Hair follicular keratinocyte (primary cell): ENCODE measurements around the gene KHDC3L. TPM values are rescaled to one million over a fixed set of nuclear protein-coding genes. Genes with fewer than 3 reads are reported as not detected.

Experiments used
- total RNA-seq: library from RNA; depleted of rRNA; stranded (reverse); fragments of >200 nt; gene quantifications from 2 replicates; pipeline ENCODE4 v1.2.3, GENCODE V29; 2015

KHDC3L gene, protein sequence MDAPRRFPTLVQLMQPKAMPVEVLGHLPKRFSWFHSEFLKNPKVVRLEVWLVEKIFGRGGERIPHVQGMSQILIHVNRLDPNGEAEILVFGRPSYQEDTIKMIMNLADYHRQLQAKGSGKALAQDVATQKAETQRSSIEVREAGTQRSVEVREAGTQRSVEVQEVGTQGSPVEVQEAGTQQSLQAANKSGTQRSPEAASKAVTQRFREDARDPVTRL
- total RNA-seq, result not detected in 2 replicates

DNA sequence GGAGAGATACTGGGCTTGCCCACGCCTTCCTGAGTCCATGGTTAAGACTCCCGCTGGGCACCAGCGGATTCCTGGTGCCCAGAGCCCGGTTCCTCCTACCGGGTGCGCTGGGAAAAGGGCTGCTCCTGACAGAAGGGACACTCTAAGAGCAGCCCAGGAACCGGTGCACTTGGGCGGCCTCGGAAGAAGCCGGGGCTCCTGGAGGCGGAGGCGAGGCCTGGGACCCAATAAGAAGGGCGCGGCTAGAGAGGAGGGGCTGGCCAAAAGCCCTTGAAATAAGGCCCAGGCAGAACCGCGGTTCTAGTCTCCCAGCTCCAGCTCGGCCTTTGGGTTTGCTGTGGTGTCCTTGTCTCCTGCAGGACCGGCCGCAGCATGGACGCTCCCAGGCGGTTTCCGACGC is at the start of gene KHDC3L:
TSS of gene KHDC3L (plus strand) at position 301 of the 400 bp plus-strand sequence. CDS start at position 373, 72 bp downstream.

DNA sequence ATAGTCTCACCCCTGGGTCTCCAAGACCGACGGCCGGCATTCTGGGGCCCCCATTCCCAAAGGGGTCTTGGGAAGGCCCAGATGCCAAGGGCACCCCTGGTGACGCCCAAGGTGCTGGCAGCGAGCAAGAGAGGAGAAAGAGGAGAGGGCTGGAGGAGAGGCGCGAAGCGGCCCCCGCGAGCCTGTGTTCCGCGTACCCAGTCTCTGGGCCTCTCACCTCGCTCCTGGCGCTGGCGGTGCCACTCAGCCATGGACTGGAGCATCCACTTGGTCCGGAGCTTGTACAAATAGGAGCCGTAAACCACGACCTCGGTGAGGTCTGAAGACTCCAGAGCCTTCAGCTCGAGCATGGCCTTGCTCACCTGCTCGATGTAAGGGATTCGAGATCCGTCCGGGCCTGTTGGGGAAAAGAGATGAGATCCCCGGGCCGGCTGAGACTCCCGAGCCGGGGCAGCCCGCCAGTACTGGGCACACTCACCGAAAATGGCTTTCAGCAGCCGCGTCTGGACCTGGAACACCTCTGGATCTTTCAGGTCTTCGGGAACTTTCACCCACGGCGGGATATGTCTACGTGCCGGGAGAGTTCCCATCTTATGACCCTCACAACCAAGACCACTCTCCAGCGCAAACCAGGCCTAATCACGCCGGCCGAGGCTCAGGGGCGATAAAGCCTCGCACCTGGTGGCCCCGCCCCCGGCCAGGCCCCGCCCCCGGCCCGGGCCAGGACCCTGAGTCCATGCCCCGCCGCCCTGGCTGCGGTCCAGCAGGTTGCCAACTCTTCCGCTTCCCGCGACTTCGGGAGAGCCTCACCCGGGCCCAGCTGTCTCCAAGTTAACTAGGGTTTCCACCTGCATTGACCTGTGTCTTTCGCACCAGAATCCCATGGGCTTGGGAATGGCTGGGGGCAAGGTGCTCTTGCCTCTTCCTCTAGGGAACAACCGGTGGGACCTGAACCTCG is 8.5 kb upstream of the KHDC3L start, which contains the start of gene DPPA5:
TSS of gene DPPA5 (minus strand) at position 641 of the 958 bp plus-strand sequence. CDS start at position 590, 51 bp downstream.

DNA sequence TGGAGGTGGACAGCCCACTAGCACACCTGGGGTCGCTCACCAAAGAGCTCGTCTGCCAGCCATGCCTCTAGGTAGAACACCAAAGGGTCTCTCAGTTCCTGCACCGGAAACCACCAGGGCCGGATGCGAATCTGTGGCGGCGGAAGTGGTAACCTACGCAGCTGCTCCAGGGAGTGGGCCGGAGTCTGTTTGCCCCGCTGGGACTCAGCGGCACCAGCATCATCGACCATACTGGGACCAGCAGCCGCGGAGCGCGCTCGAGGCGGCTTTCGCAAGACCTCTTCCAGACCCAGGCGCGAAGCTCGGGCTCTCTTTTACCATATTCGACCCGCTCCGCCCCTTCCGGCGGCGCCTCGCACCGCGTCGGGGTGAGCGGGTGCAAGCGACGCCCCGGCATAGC is 7.1 kb downstream of the KHDC3L start, which contains the start of gene OOEP:
TSS of gene OOEP (minus strand) at position 335 of the 400 bp plus-strand sequence. CDS start at position 230, 105 bp downstream.

DNA sequence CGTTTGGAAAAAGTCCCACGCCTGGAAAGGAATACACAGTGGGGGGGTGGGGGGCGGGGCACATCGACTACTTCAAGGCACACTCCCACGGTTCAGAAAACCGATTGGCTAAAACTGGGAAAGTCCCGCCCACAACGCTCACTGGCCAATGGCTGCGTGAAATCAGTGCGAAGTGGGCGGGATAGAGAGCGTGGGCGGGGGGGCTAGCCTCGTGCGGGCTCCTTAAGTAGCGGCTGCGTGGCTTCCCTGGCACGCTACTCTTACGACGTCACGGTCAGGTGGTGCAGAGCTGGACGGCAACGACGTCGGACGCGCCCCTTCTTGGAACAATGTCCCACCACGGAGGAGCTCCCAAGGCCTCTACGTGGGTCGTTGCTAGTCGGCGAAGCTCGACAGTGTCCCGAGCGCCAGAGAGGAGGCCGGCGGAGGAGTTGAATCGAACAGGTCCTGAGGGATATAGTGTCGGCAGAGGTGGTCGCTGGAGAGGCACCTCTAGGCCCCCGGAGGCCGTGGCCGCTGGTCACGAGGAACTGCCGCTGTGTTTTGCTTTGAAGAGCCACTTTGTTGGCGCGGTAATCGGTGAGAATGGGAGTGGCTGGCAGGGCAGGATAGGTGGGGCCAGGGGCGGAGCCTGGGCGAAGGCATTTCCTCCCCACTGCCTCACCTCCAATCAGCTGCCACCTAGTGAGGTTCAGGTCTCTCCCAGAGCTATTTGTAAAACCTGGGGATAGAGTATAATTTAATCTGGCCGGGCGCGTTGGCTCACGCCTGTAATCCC is 32.3 kb downstream of the KHDC3L start, which contains the start of gene DDX43:
TSS of gene DDX43 (plus strand) at position 252 of the 778 bp plus-strand sequence. CDS start at position 330, 78 bp downstream.

Other genes with a start within 250 kb of the KHDC3L start
- gene KHDC1L, start 137.2 kb upstream of the KHDC3L start, total RNA-seq, result not detected in 2 replicates
- 2.0 and 2.2 TPM in 2 replicates for gene KHDC1, start 99.5 kb upstream of the KHDC3L start, total RNA-seq
- not detected in 2 replicates for gene DPPA5, start 8.4 kb upstream of the KHDC3L start, total RNA-seq
- gene OOEP, start 7.2 kb downstream of the KHDC3L start, total RNA-seq, result 0.11 TPM in 1 of 2 replicates, not detected in the other
- gene DDX43, start 32.2 kb downstream of the KHDC3L start, total RNA-seq, result 0.78 and 1.6 TPM in 2 replicates
- gene CGAS, start 89.6 kb downstream of the KHDC3L start, total RNA-seq, result 2.7 and 6.3 TPM in 2 replicates
- gene MTO1, start 99.1 kb downstream of the KHDC3L start, total RNA-seq, result 20.3 and 34.1 TPM in 2 replicates
- gene EEF1A1, start 158.4 kb downstream of the KHDC3L start, total RNA-seq, result 8,331 and 12,598 TPM in 2 replicates